ENCODE measurements around the gene CSRP1. TPM values are rescaled to one million over a fixed set of nuclear protein-coding genes. Genes with fewer than 3 reads are reported as not detected.

The CSRP1 gene
- total and polyA plus RNA-seq, 2 experiments from 2014 or later: 5.8 to 29.9 TPM

DNA sequence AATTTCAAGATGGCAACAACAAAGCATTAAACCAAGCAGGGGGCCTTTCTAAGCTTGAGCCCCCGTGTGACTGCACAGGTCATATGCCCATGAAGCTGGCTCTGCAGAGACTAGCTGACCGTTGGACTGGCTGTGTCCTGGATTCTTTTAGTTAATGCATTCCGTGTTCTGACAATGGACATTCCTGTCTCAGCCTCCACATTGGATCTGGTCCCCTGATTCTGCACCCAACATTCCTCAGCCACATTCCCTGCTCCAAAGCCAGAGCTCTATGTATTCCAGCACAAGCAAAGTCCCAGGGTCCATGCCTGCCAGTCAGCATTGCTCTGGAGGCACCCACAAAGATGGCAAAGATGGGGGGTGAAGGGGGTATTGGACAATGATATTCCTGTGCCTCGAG lies 26.9 kb upstream of the CSRP1 start:
- H3K4me1 Mint-ChIP-seq: peaks cover 26% of the 10 kb centered on the region
- no peak for ATAC-seq
- H3K36me3 ChIP-seq (ENCODE audit: insufficient read depth): no peaks in the 10 kb centered on the region

More for the DNA sequence above, 26.9 kb upstream of the CSRP1 start:
- no peaks in the 10 kb centered on the region for H4K20me1 ChIP-seq (replicated peaks; ENCODE audit: insufficient read depth)
- H3K27me3 Mint-ChIP-seq (ENCODE audit: insufficient read depth, low read depth, poor library complexity): peaks cover 26% of the 10 kb centered on the region
- peak; percentile 36 for DNase-seq (ENCODE audit: low spot score)
- 0 out of 2 replicates have a peak, but pooled peaks cover 3% of the 10 kb centered on the region for H3F3A ChIP-seq (replicated peaks; ENCODE audit: low read depth)
- H3K4me3 Mint-ChIP-seq: no peak overlapping the region
- no peaks in the 10 kb centered on the region for H3K9me3 Mint-ChIP-seq
- TF ChIP-seq POLR2AphosphoS5 (IDR thresholded peaks at IDR 0.05; ENCODE audit: low read depth) (no peak), NANOG (IDR thresholded peaks at IDR 0.05; ENCODE audit: borderline replicate concordance) (no peak), EZH2phosphoT487 (IDR thresholded peaks at IDR 0.05; ENCODE audit: unreplicated experiment) (no peak), STAT1 (IDR thresholded peaks at IDR 0.05; ENCODE audit: unreplicated experiment) (no peak), EZH2 (IDR thresholded peaks at IDR 0.05; ENCODE audit: low read depth, unreplicated experiment) (no peak), ZNF114 (CRISPR knock-in tag; IDR thresholded peaks at IDR 0.05) (no peak), JUNB (IDR thresholded peaks at IDR 0.05; ENCODE audit: unreplicated experiment) (no peak), CREB1 (CRISPR knock-in tag; IDR thresholded peaks at IDR 0.05; ENCODE audit: low read depth) (no peak), ZNF331 (CRISPR knock-in tag; IDR thresholded peaks at IDR 0.05; ENCODE audit: low read depth) (no peak)
- TF ChIP-seq, protein P1, sequence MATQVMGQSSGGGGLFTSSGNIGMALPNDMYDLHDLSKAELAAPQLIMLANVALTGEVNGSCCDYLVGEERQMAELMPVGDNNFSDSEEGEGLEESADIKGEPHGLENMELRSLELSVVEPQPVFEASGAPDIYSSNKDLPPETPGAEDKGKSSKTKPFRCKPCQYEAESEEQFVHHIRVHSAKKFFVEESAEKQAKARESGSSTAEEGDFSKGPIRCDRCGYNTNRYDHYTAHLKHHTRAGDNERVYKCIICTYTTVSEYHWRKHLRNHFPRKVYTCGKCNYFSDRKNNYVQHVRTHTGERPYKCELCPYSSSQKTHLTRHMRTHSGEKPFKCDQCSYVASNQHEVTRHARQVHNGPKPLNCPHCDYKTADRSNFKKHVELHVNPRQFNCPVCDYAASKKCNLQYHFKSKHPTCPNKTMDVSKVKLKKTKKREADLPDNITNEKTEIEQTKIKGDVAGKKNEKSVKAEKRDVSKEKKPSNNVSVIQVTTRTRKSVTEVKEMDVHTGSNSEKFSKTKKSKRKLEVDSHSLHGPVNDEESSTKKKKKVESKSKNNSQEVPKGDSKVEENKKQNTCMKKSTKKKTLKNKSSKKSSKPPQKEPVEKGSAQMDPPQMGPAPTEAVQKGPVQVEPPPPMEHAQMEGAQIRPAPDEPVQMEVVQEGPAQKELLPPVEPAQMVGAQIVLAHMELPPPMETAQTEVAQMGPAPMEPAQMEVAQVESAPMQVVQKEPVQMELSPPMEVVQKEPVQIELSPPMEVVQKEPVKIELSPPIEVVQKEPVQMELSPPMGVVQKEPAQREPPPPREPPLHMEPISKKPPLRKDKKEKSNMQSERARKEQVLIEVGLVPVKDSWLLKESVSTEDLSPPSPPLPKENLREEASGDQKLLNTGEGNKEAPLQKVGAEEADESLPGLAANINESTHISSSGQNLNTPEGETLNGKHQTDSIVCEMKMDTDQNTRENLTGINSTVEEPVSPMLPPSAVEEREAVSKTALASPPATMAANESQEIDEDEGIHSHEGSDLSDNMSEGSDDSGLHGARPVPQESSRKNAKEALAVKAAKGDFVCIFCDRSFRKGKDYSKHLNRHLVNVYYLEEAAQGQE (IDR thresholded peaks at IDR 0.05; ENCODE audit: unreplicated experiment): no peak
- TF ChIP-seq, protein P2, sequence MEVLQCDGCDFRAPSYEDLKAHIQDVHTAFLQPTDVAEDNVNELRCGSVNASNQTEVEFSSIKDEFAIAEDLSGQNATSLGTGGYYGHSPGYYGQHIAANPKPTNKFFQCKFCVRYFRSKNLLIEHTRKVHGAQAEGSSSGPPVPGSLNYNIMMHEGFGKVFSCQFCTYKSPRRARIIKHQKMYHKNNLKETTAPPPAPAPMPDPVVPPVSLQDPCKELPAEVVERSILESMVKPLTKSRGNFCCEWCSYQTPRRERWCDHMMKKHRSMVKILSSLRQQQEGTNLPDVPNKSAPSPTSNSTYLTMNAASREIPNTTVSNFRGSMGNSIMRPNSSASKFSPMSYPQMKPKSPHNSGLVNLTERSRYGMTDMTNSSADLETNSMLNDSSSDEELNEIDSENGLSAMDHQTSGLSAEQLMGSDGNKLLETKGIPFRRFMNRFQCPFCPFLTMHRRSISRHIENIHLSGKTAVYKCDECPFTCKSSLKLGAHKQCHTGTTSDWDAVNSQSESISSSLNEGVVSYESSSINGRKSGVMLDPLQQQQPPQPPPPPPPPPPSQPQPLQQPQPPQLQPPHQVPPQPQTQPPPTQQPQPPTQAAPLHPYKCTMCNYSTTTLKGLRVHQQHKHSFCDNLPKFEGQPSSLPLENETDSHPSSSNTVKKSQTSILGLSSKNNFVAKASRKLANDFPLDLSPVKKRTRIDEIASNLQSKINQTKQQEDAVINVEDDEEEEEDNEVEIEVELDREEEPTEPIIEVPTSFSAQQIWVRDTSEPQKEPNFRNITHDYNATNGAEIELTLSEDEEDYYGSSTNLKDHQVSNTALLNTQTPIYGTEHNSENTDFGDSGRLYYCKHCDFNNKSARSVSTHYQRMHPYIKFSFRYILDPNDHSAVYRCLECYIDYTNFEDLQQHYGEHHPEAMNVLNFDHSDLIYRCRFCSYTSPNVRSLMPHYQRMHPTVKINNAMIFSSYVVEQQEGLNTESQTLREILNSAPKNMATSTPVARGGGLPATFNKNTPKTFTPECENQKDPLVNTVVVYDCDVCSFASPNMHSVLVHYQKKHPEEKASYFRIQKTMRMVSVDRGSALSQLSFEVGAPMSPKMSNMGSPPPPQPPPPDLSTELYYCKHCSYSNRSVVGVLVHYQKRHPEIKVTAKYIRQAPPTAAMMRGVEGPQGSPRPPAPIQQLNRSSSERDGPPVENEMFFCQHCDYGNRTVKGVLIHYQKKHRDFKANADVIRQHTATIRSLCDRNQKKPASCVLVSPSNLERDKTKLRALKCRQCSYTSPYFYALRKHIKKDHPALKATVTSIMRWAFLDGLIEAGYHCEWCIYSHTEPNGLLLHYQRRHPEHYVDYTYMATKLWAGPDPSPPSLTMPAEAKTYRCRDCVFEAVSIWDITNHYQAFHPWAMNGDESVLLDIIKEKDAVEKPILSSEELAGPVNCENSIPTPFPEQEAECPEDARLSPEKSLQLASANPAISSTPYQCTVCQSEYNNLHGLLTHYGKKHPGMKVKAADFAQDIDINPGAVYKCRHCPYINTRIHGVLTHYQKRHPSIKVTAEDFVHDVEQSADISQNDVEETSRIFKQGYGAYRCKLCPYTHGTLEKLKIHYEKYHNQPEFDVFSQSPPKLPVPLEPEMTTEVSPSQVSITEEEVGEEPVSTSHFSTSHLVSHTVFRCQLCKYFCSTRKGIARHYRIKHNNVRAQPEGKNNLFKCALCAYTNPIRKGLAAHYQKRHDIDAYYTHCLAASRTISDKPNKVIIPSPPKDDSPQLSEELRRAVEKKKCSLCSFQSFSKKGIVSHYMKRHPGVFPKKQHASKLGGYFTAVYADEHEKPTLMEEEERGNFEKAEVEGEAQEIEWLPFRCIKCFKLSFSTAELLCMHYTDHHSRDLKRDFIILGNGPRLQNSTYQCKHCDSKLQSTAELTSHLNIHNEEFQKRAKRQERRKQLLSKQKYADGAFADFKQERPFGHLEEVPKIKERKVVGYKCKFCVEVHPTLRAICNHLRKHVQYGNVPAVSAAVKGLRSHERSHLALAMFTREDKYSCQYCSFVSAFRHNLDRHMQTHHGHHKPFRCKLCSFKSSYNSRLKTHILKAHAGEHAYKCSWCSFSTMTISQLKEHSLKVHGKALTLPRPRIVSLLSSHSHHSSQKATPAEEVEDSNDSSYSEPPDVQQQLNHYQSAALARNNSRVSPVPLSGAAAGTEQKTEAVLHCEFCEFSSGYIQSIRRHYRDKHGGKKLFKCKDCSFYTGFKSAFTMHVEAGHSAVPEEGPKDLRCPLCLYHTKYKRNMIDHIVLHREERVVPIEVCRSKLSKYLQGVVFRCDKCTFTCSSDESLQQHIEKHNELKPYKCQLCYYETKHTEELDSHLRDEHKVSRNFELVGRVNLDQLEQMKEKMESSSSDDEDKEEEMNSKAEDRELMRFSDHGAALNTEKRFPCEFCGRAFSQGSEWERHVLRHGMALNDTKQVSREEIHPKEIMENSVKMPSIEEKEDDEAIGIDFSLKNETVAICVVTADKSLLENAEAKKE (CRISPR knock-in tag; IDR thresholded peaks at IDR 0.05): no peak
- TF ChIP-seq, protein P3, sequence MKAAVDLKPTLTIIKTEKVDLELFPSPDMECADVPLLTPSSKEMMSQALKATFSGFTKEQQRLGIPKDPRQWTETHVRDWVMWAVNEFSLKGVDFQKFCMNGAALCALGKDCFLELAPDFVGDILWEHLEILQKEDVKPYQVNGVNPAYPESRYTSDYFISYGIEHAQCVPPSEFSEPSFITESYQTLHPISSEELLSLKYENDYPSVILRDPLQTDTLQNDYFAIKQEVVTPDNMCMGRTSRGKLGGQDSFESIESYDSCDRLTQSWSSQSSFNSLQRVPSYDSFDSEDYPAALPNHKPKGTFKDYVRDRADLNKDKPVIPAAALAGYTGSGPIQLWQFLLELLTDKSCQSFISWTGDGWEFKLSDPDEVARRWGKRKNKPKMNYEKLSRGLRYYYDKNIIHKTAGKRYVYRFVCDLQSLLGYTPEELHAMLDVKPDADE (IDR thresholded peaks at IDR 0.05): no peak
- TF ChIP-seq, protein P4, sequence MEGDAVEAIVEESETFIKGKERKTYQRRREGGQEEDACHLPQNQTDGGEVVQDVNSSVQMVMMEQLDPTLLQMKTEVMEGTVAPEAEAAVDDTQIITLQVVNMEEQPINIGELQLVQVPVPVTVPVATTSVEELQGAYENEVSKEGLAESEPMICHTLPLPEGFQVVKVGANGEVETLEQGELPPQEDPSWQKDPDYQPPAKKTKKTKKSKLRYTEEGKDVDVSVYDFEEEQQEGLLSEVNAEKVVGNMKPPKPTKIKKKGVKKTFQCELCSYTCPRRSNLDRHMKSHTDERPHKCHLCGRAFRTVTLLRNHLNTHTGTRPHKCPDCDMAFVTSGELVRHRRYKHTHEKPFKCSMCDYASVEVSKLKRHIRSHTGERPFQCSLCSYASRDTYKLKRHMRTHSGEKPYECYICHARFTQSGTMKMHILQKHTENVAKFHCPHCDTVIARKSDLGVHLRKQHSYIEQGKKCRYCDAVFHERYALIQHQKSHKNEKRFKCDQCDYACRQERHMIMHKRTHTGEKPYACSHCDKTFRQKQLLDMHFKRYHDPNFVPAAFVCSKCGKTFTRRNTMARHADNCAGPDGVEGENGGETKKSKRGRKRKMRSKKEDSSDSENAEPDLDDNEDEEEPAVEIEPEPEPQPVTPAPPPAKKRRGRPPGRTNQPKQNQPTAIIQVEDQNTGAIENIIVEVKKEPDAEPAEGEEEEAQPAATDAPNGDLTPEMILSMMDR (conservative IDR thresholded peaks at IDR 0.05; ENCODE audit: low read depth in 2 of 2): no peak
- H3K36me3 Mint-ChIP-seq (ENCODE audit: low read depth): no peaks in the 10 kb centered on the region
- peaks cover 20% of the 10 kb centered on the region for H3K4me1 ChIP-seq (ENCODE audit: insufficient read depth)
- H3K79me2 ChIP-seq (replicated peaks; ENCODE audit: insufficient read depth): no peaks in the 10 kb centered on the region
- no peak overlapping the region for H3K4me2 ChIP-seq
- peaks cover 28% of the 10 kb centered on the region for H3K27me3 ChIP-seq (ENCODE audit: insufficient read depth)
- H3K27ac Mint-ChIP-seq: no peak overlapping the region
- H3K9me2 ChIP-seq (ENCODE audit: insufficient read depth): no peaks in the 10 kb centered on the region
- no peak overlapping the region for H3K4me3 ChIP-seq
- no peak overlapping the region for H3K27ac ChIP-seq (ENCODE audit: low read depth)
- no peak overlapping the region for H2AFZ ChIP-seq
